Small intestine (tissue), 7 donors: Measurements from ENCODE around the gene ZNF48. TPM values are rescaled to one million over a fixed set of nuclear protein-coding genes. Genes with fewer than 3 reads are reported as not detected.

Experiments
- DNase-seq, 2 donors: peaks; one replicate each; pipeline versions ENCODE4 v3.0.0 to v3.0.0-alpha.2; 2013
- FAIRE-seq: peaks from 2 replicates; lab custom pipeline; 2012; peaks lifted over from hg19 to GRCh38; lab: Jason Lieb, UNC
- H3K27ac ChIP-seq, 3 donors: one replicate each; pipeline ENCODE4 v1.5.1; 2013; ENCODE audit warnings: low read length in 2 of 3, mild to moderate bottlenecking in 2 of 3, control low read depth in 1 of 3, inconsistent platforms in 1 of 3, low read depth in 1 of 3, moderate library complexity in 1 of 3
- H3K27me3 ChIP-seq, 3 donors: one replicate each; pipeline ENCODE4 v1.6.1; 2013; ENCODE audit warnings: low read length in 3 of 3, inconsistent platforms in 1 of 3; ENCODE audit not compliant: control insufficient read depth in 3 of 3, insufficient read depth in 3 of 3
- H3K36me3 ChIP-seq, 3 donors: one replicate each; pipeline ENCODE4 v1.6.1; 2013; ENCODE audit warnings: low read length in 3 of 3, inconsistent platforms in 1 of 3, low read depth in 1 of 3, mild to moderate bottlenecking in 1 of 3, moderate library complexity in 1 of 3; ENCODE audit not compliant: control insufficient read depth in 3 of 3, insufficient read depth in 2 of 3
- H3K4me1 ChIP-seq, 3 donors: one replicate each; pipeline ENCODE4 v1.6.1; 2013; ENCODE audit warnings: low read length in 2 of 3, inconsistent platforms in 1 of 3, low read depth in 1 of 3, mild to moderate bottlenecking in 1 of 3, moderate library complexity in 1 of 3; ENCODE audit not compliant: control insufficient read depth in 3 of 3, insufficient read depth in 2 of 3
- H3K4me3 ChIP-seq, 3 donors: one replicate each; pipeline ENCODE4 v1.5.1; 2013; ENCODE audit warnings: low read length in 3 of 3, control low read depth in 1 of 3, inconsistent platforms in 1 of 3, low read depth in 1 of 3, mild to moderate bottlenecking in 1 of 3, moderate library complexity in 1 of 3
- H3K9me3 ChIP-seq, 2 donors: one replicate each; pipeline ENCODE4 v1.6.1; 2013; ENCODE audit warnings: low read depth in 1 of 2, low read length in 1 of 2; ENCODE audit not compliant: control insufficient read depth in 2 of 2, insufficient read depth in 1 of 2
- WGBS, 3 donors: extraction: QIAGEN DNeasy Blood & Tissue Kit; methylation state at CpG; one replicate each; pipeline ENCODE4 v1.1.7; 2013; 5-methylcytosine and 5-hydroxymethylcytosine counted together
- polyA plus RNA-seq, 4 donors: library from polyadenylated mRNA; stranded (reverse) in 3 of 4; unstranded in 1 of 4; fragments of 200-250 nt in 3 of 4; fragments of 120-200 nt in 1 of 4; gene quantifications; one replicate each; pipeline versions ENCODE4 v1.2.1 to v1.2.3, GENCODE V29; 2013
- donor health status: healthy with polysubstance abuse.
- donor health status: control.
- donor health status: control.
- donor health status: Bipolar disorder and iron deficiency.
- donor health status: healthy.

The ZNF48 gene
- polyA plus RNA-seq, 4 donors: 1.6 to 7.0 (median 3.9) TPM

- no peak overlapping the region for H3K27ac ChIP-seq
- H3K36me3 ChIP-seq: peaks cover 0 to 54% (median 11%) of the 10 kb centered on the region in 3 donors
- peaks cover 4 to 38% (median 6%) of the 10 kb centered on the region in 3 donors for H3K4me1 ChIP-seq
- FAIRE-seq (no peak), DNase-seq (no peak)
- H3K4me3 ChIP-seq: no peak overlapping the region
- WGBS, 3 donors: 60 to 72% (median 71%) methylated on average over 11 of the region's 11 CpGs
- no peaks in the 10 kb centered on the region for H3K9me3 ChIP-seq
- H3K27me3 ChIP-seq: no peaks in the 10 kb centered on the region
These were observed 43.4 kb upstream of the ZNF48 start for GRCh38 chr16:30351586-30352419.

GRCh38 chr16:30352488-30353401 lies 42.5 kb upstream of the ZNF48 start:
- WGBS, 3 donors: 86 to 90% (median 88%) methylated on average over 14 of the region's 14 CpGs
- Histone ChIP-seq H3K36me3 (peaks cover 0 to 61% (median 11%) of the 10 kb centered on the region in 3 donors), H3K4me3 (no peak overlapping the region), H3K27me3 (no peaks in the 10 kb centered on the region), H3K4me1 (peaks cover 4 to 39% (median 6%) of the 10 kb centered on the region in 3 donors), H3K9me3 (no peaks in the 10 kb centered on the region), H3K27ac (no peak overlapping the region)
- FAIRE-seq: no peak
- DNase-seq: no peak

GRCh38 chr16:30353438-30354129 lies 41.6 kb upstream of the ZNF48 start:
- Histone ChIP-seq H3K4me3 (peak overlapping the region in 2 of 3 donors; percentile 81 to 96), H3K36me3 (peaks cover 4 to 70% (median 11%) of the 10 kb centered on the region in 3 donors), H3K9me3 (no peaks in the 10 kb centered on the region), H3K4me1 (peaks cover 4 to 39% (median 6%) of the 10 kb centered on the region in 3 donors), H3K27ac (peak overlapping the region in 1 of 3 donors; percentile 19), H3K27me3 (no peaks in the 10 kb centered on the region)
- WGBS, 3 donors: 68 to 88% (median 80%) methylated on average over 21 to 23 of the region's 23 CpGs
- no peak for FAIRE-seq
- DNase-seq: no peak

- Histone ChIP-seq H3K9me3 (no peaks in the 10 kb centered on the region), H3K4me3 (peak overlapping the region; percentile 76 to 96 (median 81)), H3K36me3 (peaks cover 4 to 79% (median 11%) of the 10 kb centered on the region in 3 donors), H3K27ac (peak overlapping the region; percentile 60 to 89 (median 77)), H3K4me1 (peaks cover 4 to 39% (median 6%) of the 10 kb centered on the region in 3 donors), H3K27me3 (no peaks in the 10 kb centered on the region)
- WGBS, 3 donors: 1 to 2% (median 1%) methylated on average over 31 to 36 of the region's 36 CpGs
- FAIRE-seq (no peak), DNase-seq (peak in 1 of 2 donors; percentile 24)
These were observed 40.6 kb upstream of the ZNF48 start for GRCh38 chr16:30354423-30355143.

- DNase-seq (peak; percentile 99 to 100), FAIRE-seq (peak; percentile 41)
- peak within 1 kb of the TSS; percentile 76 to 96 (median 81) for H3K4me3 ChIP-seq
- no peaks in the 10 kb centered on the region for H3K9me3 ChIP-seq
- peaks cover 4 to 35% (median 6%) of the 10 kb centered on the region in 3 donors for H3K4me1 ChIP-seq
- 0 to 1% (median 1%) methylated on average over 37 to 45 of the region's 45 CpGs for WGBS, 3 donors
- peak within 1 kb of the TSS; percentile 92 to 95 (median 95) for H3K27ac ChIP-seq
- peaks cover 8 to 80% (median 11%) of the 10 kb centered on the region in 3 donors for H3K36me3 ChIP-seq
- H3K27me3 ChIP-seq: no peaks in the 10 kb centered on the region
These were observed 39.9 kb upstream of the ZNF48 start, which contains the start of gene CD2BP2 for GRCh38 chr16:30355144-30355953. Gene CD2BP2 (minus strand): TSS chr16:30355308. CDS start chr16:30354681, 627 bp downstream.

- Histone ChIP-seq H3K4me3 (peak overlapping the region; percentile 26 to 96 (median 81)), H3K4me1 (peaks cover 2 to 29% (median 6%) of the 10 kb centered on the region in 3 donors), H3K27ac (peak overlapping the region; percentile 92 to 95 (median 95)), H3K27me3 (no peaks in the 10 kb centered on the region), H3K9me3 (no peaks in the 10 kb centered on the region), H3K36me3 (peaks cover 8 to 81% (median 9%) of the 10 kb centered on the region in 3 donors)
- no peak for DNase-seq
- WGBS, 3 donors: 47 to 53% (median 53%) methylated on average over 7 of the region's 7 CpGs
- FAIRE-seq: no peak
These were observed 39.3 kb upstream of the ZNF48 start for GRCh38 chr16:30355954-30356308.
